Uterus (tissue), 2 donors: ENCODE data around the gene HELB.

Experiments
- CTCF ChIP-seq, 4 experiments: fragments of 200-600 bp in 2 of 4; fragments of 450-650 bp in 2 of 4; sonication (generic) in 2 of 4; IDR thresholded peaks; one replicate each; pipeline ENCODE4 v1.5.1; 2016 to 2019; ENCODE audit warnings: antibody characterized with exemption in 4 of 4, mild to moderate bottlenecking in 2 of 4, moderate library complexity in 1 of 4
- POLR2A ChIP-seq, 2 donors: fragments of 450-650 bp; IDR thresholded peaks; one replicate each; pipeline ENCODE4 v1.6.1; 2016; ENCODE audit warnings: antibody characterized with exemption in 2 of 2, mild to moderate bottlenecking in 1 of 2, moderate library complexity in 1 of 2

- TF ChIP-seq CTCF (IDR thresholded peaks at IDR 0.05) (no peak), POLR2A (IDR thresholded peaks at IDR 0.05) (no peak)
Measured at GRCh38 chr12:66252771-66253170, 49.5 kb upstream of the HELB start.
